GM19463 (cell line): Measurements from ENCODE around the gene MRM3.
"Not testable (repeated sequence)": the region's sequence is repeated elsewhere in the genome, so short reads cannot be mapped to it uniquely, and the experiment has no call there.

Experiments
- ATAC-seq: cut with Tn5 transposase; IDR thresholded peaks from one replicate; pipeline ENCODE4 v1.9.1; 2021; ENCODE audit warnings: mild to moderate bottlenecking, moderate library complexity; ENCODE audit not compliant: unreplicated experiment

The MRM3 gene

GRCh38 chr17:752620-753219 is 29.4 kb upstream of the MRM3 start:
- ATAC-seq: no peak

GRCh38 chr17:753418-753817 is 28.7 kb upstream of the MRM3 start:
- no peak for ATAC-seq

- not testable (repeated sequence) for ATAC-seq
Observed at GRCh38 chr17:755319-755961, 26.7 kb upstream of the MRM3 start.

- not testable (repeated sequence) for ATAC-seq
Observed at GRCh38 chr17:756010-756567, 26.1 kb upstream of the MRM3 start.

- ATAC-seq: no peak
Observed at GRCh38 chr17:759964-760363, 22.2 kb upstream of the MRM3 start.

- no peak for ATAC-seq
Observed at GRCh38 chr17:760371-760770, 21.8 kb upstream of the MRM3 start.

GRCh38 chr17:767076-767475 is 15.1 kb upstream of the MRM3 start:
- no peak for ATAC-seq

GRCh38 chr17:773016-773415 is 9.1 kb upstream of the MRM3 start:
- no peak for ATAC-seq

GRCh38 chr17:773467-774312 is 8.5 kb upstream of the MRM3 start:
- ATAC-seq: no peak

- ATAC-seq: no peak
Observed at GRCh38 chr17:774313-774584, 7.9 kb upstream of the MRM3 start.

- no peak for ATAC-seq
Observed at GRCh38 chr17:778096-778495, 4.1 kb upstream of the MRM3 start.

GRCh38 chr17:784143-784542 is 2.0 kb downstream of the MRM3 start:
- ATAC-seq: no peak

GRCh38 chr17:785901-786300 is 3.7 kb downstream of the MRM3 start:
- ATAC-seq: not testable (repeated sequence)

- no peak for ATAC-seq
Observed at GRCh38 chr17:787641-788221, 5.6 kb downstream of the MRM3 start.

- no peak for ATAC-seq
Observed at GRCh38 chr17:788551-788950, 6.4 kb downstream of the MRM3 start.

GRCh38 chr17:789160-789840 is 7.1 kb downstream of the MRM3 start:
- no peak for ATAC-seq

- ATAC-seq: not testable (repeated sequence)
Observed at GRCh38 chr17:789931-790873, 8.0 kb downstream of the MRM3 start.

- not testable (repeated sequence) for ATAC-seq
Observed at GRCh38 chr17:790874-791247, 8.7 kb downstream of the MRM3 start.

- ATAC-seq: no peak
Observed at GRCh38 chr17:791829-792228, 9.7 kb downstream of the MRM3 start.

- no peak for ATAC-seq
Observed at GRCh38 chr17:792277-792676, 10.1 kb downstream of the MRM3 start.
